ENCODE results near the gene VSTM4.

Gene VSTM4

GRCh38 chr10:49025347-49025983 is 89.9 kb downstream of the VSTM4 start:
- no peak overlapping the region for H3K4me3 ChIP-seq (ENCODE audit: low read depth, low read length)
- no peak for TF ChIP-seq CTCF (conservative IDR thresholded peaks at IDR 0.05; ENCODE audit: low read depth, low read length)
- DNase-seq (ENCODE audit: low read depth) = no peak

GRCh38 chr10:49024484-49024883 is 90.8 kb downstream of the VSTM4 start:
- no peak for DNase-seq (ENCODE audit: low read depth)
- no peak overlapping the region for H3K4me3 ChIP-seq (ENCODE audit: low read depth, low read length)
- no peak for TF ChIP-seq CTCF (conservative IDR thresholded peaks at IDR 0.05; ENCODE audit: low read depth, low read length)

- peak; percentile 11 for DNase-seq (ENCODE audit: low read depth)
- no peak for TF ChIP-seq CTCF (conservative IDR thresholded peaks at IDR 0.05; ENCODE audit: low read depth, low read length)
- no peak overlapping the region for H3K4me3 ChIP-seq (ENCODE audit: low read depth, low read length)
These were observed 91.6 kb downstream of the VSTM4 start for GRCh38 chr10:49023752-49024151.

GRCh38 chr10:49023071-49023470 is 92.3 kb downstream of the VSTM4 start:
- TF ChIP-seq CTCF (conservative IDR thresholded peaks at IDR 0.05; ENCODE audit: low read depth, low read length) = no peak
- no peak for DNase-seq (ENCODE audit: low read depth)
- H3K4me3 ChIP-seq (ENCODE audit: low read depth, low read length) = no peak overlapping the region

- DNase-seq (ENCODE audit: low read depth) = no peak
- H3K4me3 ChIP-seq (ENCODE audit: low read depth, low read length) = no peak overlapping the region
- no peak for TF ChIP-seq CTCF (conservative IDR thresholded peaks at IDR 0.05; ENCODE audit: low read depth, low read length)
These were observed 93.6 kb downstream of the VSTM4 start for GRCh38 chr10:49021685-49022084.

GRCh38 chr10:49015700-49016099 is 99.6 kb downstream of the VSTM4 start:
- TF ChIP-seq CTCF (conservative IDR thresholded peaks at IDR 0.05; ENCODE audit: low read depth, low read length) = no peak
- no peak overlapping the region for H3K4me3 ChIP-seq (ENCODE audit: low read depth, low read length)
- DNase-seq (ENCODE audit: low read depth) = no peak

GRCh38 chr10:49012603-49013002 is 102.7 kb downstream of the VSTM4 start:
- H3K4me3 ChIP-seq (ENCODE audit: low read depth, low read length) = no peak overlapping the region
- DNase-seq (ENCODE audit: low read depth) = no peak
- TF ChIP-seq CTCF (conservative IDR thresholded peaks at IDR 0.05; ENCODE audit: low read depth, low read length) = no peak
